Epithelial cell of prostate (primary cell): ENCODE data around the gene SLC6A16.
"Not testable (repeated sequence)": the region's sequence is repeated elsewhere in the genome, so short reads cannot be mapped to it uniquely, and the experiment has no call there.

Experiments used
- DNase-seq: peaks from one replicate; pipeline ENCODE4 v3.0.0-alpha.2; 2011; ENCODE audit warnings: low read depth, low spot score
- H3K27ac ChIP-seq: fragments of 450-650 bp; 2 replicates; pipeline ENCODE4 v1.5.1; 2017; ENCODE audit warnings: mild to moderate bottlenecking

The SLC6A16 gene

DNA sequence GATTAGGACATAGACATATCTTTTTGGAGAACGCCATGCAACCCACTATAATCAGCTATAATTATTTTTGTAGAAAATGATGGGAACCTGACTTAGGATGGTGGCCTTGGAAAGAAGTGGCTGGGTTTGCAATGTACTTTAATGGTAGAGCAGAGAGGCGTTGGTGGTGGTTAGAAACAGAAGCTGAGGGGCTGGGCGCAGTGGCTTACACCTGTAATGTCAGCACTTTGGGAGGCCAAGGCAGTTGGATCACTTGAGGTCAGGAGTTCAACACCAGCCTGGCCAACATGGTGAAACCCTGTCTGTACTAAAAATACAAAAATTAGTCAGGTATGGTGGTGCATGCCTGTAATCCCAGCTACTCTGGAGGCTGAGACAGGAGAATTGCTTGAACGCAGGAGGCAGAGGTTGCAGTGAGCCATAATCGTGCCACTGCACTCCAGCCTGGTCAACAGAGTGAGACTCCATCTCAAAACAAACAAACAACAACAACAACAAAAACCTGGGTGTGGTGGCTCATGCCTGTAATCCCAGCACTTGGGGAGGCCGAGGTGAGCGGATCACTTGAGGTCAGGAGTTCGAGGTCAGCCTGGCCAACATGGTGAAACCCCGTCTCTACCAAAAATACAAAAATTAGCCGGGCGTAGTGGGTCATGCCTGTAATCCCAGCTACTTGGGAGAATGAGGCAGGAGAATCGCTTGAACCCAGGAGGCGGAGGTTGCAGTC is 7.9 kb upstream of the SLC6A16 start:
- not testable (repeated sequence) for H3K27ac ChIP-seq, DNase-seq

GRCh38 chr19:49331616-49332055 is 6.6 kb upstream of the SLC6A16 start:
- DNase-seq = peak; percentile 10
- no peak overlapping the region for H3K27ac ChIP-seq

GRCh38 chr19:49331187-49331586 is 6.2 kb upstream of the SLC6A16 start:
- not testable (repeated sequence) for H3K27ac ChIP-seq

DNA sequence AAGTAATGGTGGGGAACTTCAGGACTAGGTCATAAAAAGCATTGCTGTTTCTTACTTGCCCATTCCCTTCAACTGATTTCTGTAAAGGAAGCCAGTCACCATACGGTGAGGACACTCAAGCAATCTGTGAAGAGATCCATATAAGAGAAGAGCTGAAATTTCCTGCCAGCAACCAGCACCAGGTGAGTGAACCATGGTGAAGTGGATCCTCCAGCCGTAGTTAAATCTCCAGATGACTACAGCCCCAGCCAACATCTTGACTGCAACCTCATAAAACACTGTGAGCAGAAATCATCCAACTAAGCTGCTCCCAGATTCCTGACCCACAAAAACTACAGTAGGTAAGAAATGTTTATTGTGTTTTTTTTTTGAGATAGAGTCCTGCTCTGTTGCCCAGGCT is 3.8 kb upstream of the SLC6A16 start:
- H3K27ac ChIP-seq = no peak overlapping the region
- DNase-seq = no peak

More at GRCh38 chr19:49331187-49331586, 6.2 kb upstream of the SLC6A16 start:
- DNase-seq = not testable (repeated sequence)

DNA sequence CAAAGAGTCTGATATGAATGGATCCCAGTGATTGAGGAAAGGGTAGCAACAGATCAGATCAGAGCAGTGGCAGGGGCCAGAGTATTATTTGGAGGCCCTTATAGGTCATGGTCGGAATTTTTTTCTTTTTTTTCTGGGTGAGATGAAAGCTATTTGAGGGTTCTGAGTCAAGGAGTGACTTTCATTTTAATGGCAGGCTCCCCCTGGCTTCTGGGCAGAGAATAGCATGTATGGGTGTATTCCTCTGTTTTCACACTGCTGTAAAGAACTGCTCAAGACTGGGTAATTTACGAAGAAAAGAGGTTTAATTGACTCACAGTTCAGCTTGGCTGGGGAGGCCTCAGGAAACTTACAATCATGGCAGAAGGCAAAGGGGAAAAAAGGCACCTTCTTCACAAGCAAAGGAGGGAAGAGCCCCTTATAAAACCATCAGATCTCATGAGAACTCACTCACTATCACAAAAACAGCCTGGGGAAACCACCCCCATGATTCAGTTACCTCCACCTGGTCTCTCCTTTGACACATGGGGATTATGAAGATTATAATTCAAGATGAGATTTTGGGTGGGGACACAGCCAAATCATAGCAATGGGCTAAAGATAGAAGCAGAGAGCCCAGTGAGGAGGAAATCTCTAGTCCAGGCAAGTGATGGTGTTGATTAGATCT is 3.0 kb upstream of the SLC6A16 start:
- no peak overlapping the region for H3K27ac ChIP-seq

GRCh38 chr19:49326165-49326704 is 1.2 kb upstream of the SLC6A16 start:
- no peak overlapping the region for H3K27ac ChIP-seq
- no peak for DNase-seq

More for the DNA sequence above, 3.0 kb upstream of the SLC6A16 start:
- DNase-seq = no peak

- not testable (repeated sequence) for DNase-seq, H3K27ac ChIP-seq
Measured at GRCh38 chr19:49325756-49326155, 765 bp upstream of the SLC6A16 start.

DNA sequence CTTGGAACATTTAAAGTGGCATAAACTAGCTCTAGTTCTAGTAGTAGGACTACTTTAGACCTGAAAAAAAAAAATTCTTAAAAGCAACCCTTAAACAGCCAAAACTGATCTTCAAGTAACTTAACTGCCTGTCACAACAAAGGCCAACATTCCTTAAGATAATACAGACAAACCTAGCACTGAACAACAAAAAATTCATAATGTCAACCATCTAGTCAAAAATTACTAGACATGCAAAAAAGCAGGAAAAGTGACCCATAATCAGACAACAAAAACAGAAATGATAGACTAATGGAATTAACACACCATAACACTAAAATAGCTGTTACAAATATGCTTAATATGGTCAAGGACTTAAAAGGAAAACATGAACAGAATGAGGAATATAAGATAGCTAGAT is 6.7 kb downstream of the SLC6A16 start:
- DNase-seq = no peak
- no peak overlapping the region for H3K27ac ChIP-seq

GRCh38 chr19:49316284-49316683 is 8.7 kb downstream of the SLC6A16 start:
- no peak for DNase-seq
- no peak overlapping the region for H3K27ac ChIP-seq

- DNase-seq = no peak
- no peak overlapping the region for H3K27ac ChIP-seq
Measured at GRCh38 chr19:49315111-49315510, 9.9 kb downstream of the SLC6A16 start.

DNA sequence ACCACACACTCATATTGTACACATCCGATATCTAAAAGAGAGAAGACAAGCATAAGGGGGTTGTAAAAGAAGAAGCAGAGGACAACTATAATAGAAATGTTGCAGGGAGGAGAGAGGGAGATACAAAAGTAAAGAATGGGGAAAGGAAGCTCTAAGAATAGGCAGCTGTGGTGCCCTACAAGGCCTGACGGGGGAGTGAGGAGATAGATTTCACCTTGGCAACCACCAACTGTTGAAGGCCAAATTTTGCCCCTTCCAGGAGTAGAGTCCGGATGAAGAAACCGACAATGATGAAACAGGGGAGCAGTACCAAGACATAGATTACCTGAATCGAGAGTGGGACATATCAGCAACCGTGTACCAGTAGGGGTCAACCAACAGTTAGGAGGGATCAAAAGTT is 15.9 kb downstream of the SLC6A16 start:
- no peak overlapping the region for H3K27ac ChIP-seq
- DNase-seq = no peak

GRCh38 chr19:49306734-49307133 is 18.3 kb downstream of the SLC6A16 start:
- not testable (repeated sequence) for H3K27ac ChIP-seq, DNase-seq

DNA sequence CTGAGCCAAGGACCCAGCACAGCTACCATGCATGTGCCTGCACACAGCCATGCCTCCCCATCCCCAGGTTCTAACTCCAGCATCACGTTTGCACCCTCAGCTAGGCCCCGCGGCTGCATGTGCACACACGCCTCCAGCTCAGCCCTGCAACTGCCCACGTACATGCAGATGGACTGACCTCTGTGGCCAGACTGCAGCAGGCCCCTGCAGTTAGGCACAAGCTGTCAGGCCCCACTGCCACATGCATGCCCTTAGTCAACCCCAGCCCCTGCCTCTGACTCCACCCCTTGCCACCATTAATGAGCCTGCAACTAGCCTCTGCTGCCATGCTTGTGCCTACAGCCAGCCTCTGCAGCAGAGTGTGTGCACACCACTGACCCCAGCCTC is 23.1 kb downstream of the SLC6A16 start:
- no peak overlapping the region for H3K27ac ChIP-seq
- no peak for DNase-seq

DNA sequence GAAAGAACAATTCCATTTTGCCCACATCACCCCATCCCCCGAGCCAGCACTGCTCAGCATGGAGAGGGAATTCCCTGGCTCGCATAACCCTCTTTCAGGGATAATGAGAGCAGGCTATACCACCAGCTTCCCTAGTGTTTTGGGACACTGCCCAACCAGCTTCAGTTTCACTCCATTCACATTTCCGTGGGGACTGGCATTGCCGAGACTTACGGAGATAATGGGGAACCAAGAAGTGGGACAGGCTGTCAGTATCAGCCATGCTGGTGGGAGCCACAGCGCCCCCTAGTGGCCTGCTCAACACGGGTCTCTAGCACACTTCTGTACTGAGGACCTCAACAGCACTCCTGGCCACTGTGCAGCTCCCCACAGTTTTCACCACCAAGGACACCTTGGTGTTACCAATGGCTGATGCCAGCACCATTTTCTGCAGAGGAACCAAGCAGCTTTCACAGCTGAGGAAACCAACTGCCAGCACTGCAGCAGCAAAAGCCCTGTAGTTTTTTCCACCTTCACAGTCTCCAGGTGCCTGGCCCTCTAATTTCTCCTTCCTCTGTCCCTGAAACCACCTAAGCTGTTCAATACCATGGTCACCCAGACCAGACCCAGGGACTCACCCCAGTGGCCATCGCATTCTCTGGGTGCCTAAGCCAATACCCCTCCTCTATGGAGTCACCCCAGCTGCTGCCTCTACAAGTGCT is 23.7 kb downstream of the SLC6A16 start:
- no peak overlapping the region for H3K27ac ChIP-seq
- DNase-seq = peak; percentile 6

GRCh38 chr19:49298653-49299052 is 26.3 kb downstream of the SLC6A16 start:
- H3K27ac ChIP-seq, DNase-seq: not testable (repeated sequence)

DNA sequence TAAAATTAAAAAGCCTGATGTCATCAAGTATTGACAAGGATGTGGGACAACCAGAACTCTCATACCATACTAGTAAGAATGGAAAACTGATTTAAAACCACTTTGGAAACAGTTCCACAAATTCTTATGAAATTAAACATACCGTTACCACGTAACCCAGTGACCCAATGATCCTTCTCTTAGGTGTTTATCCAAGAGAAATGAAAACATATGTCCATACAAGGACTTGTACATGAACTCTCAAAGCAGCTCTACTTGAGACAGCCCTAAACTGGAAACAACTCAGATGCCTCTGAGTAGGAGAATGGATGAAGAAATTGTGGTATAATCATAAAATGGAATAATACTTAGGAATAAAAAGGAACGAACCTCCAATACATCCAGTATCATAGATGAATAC is 27.6 kb downstream of the SLC6A16 start:
- no peak overlapping the region for H3K27ac ChIP-seq
- no peak for DNase-seq

DNA sequence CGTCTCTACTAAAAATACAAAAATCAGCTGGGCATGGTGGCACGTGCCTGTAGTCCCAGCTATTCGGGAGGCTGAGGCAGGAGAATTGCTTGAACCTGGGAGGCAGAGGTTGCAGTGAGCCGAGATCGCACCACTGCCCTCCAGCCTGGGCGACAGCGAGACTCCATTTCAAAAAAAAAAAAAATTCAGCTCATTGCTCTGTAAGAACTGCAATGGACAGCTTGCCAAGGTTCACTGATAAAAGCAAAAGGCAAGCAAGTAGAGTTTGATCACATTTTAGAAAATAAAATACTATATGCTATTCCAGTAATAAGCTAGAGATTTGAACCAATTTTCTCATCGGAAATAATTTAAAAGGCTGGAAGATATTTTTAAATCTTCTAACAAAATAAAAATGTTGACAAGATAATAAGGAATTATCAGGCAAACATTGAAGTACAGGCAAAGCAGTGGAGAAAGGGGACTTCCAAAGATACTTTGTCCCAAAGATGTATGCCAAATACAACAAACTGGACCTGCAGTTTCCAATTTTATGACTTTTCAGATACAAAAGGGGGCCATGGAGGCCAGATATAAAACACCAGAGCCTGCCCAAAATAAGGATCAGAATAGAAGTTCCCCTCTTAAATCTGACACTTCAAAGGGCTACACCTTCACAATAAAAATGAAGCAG is 29.6 kb downstream of the SLC6A16 start:
- no peak for DNase-seq
- no peak overlapping the region for H3K27ac ChIP-seq

DNA sequence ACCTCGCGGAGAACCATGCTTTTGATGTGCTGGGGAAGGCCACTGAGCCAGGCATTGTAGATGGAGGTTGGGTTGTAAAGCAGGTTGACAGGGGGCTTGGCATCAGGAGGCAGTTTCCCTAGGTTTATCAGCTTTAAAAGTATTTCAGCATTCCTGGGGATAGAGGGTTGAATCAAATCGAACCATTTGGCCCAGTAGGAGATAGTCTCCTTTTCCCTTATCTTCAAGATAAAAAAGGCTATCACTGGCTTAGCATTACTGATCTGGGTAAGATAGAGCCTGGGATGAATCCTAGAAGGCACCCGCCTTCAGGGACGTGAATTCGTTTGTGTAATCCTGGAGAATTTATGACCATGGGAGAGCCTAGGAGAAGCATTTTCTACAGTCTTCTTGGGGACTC is 30.6 kb downstream of the SLC6A16 start:
- no peak overlapping the region for H3K27ac ChIP-seq
- DNase-seq = no peak

DNA sequence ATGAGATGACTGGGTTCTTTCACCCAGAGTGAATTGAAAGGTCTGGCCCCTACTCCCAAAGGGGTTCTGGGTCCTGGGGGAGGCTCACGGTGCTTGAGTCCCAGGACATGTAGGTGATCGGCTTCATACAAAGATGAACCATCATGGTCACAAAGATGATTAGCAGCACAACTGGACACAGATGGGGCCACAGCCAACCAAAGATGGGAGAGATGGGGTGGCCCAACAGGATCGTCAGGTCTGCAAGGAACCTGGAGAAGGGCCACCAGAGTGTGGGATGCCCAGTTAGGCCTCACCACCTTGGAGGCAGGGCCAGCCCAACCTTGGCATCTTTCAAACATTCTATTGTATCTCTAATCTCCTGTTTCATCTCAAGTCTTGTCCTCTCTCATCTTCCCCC is 34.5 kb downstream of the SLC6A16 start:
- no peak for DNase-seq
- H3K27ac ChIP-seq = no peak overlapping the region

GRCh38 chr19:49289286-49289685 is 35.7 kb downstream of the SLC6A16 start:
- not testable (repeated sequence) for H3K27ac ChIP-seq, DNase-seq
